HEK293 (cell line): ENCODE measurements around the gene TSPAN10.
A peak's percentile ranks its signal among the peaks of the same experiment; 100 is the strongest.

ENCODE experiments used
- GLIS1 ChIP-seq: fragments of 450-650 bp; formaldehyde crosslinking; IDR thresholded peaks from 2 replicates; pipeline ENCODE4 v1.5.1; 2016; ENCODE audit warnings: missing biosample characterization, missing genetic modification characterization
- KLF17 ChIP-seq: fragments of 450-650 bp; formaldehyde crosslinking; IDR thresholded peaks from 2 replicates; pipeline ENCODE4 v1.5.1; 2016; ENCODE audit warnings: missing biosample characterization, missing genetic modification characterization
- KLF7 ChIP-seq: fragments of 450-650 bp; formaldehyde crosslinking; IDR thresholded peaks from 2 replicates; pipeline ENCODE4 v1.5.1; 2016; ENCODE audit warnings: missing biosample characterization, missing genetic modification characterization, borderline replicate concordance
- KLF9 ChIP-seq: fragments of 450-650 bp; formaldehyde crosslinking; IDR thresholded peaks from 2 replicates; pipeline ENCODE4 v1.5.1; 2016; ENCODE audit warnings: missing biosample characterization, missing genetic modification characterization, low read depth
- PATZ1 ChIP-seq: fragments of 450-650 bp; formaldehyde crosslinking; IDR thresholded peaks from 2 replicates; pipeline ENCODE4 v1.5.1; 2016; ENCODE audit warnings: missing biosample characterization, missing genetic modification characterization
- PRDM1 ChIP-seq: fragments of 450-650 bp; formaldehyde crosslinking; IDR thresholded peaks from 2 replicates; pipeline ENCODE4; 2016; ENCODE audit warnings: missing biosample characterization, missing genetic modification characterization
- REST ChIP-seq: fragments of 450-650 bp; formaldehyde crosslinking; IDR thresholded peaks from 2 replicates; pipeline ENCODE4 v1.5.1; 2016; ENCODE audit warnings: missing biosample characterization, missing genetic modification characterization
- SP3 ChIP-seq: fragments of 450-650 bp; formaldehyde crosslinking; IDR thresholded peaks from 2 replicates; pipeline ENCODE4 v1.5.1; 2016; ENCODE audit warnings: missing biosample characterization, missing genetic modification characterization
- ZBTB26 ChIP-seq: fragments of 450-650 bp; formaldehyde crosslinking; optimal IDR thresholded peaks from 2 replicates; pipeline ENCODE3; 2016; ENCODE audit warnings: missing biosample characterization, mild to moderate bottlenecking, missing genetic modification characterization
- ZNF138 ChIP-seq: fragments of 450-650 bp; formaldehyde crosslinking; IDR thresholded peaks from 2 replicates; pipeline ENCODE4 v1.5.1; 2016; ENCODE audit warnings: missing biosample characterization, missing genetic modification characterization, borderline replicate concordance
- ZNF148 ChIP-seq: fragments of 450-650 bp; formaldehyde crosslinking; IDR thresholded peaks from 2 replicates; pipeline ENCODE4 v1.5.0; 2017; ENCODE audit warnings: missing biosample characterization, missing genetic modification characterization, borderline replicate concordance
- ZNF24 ChIP-seq: fragments of 450-650 bp; formaldehyde crosslinking; IDR thresholded peaks from 2 replicates; pipeline ENCODE4 v1.5.1; 2016; ENCODE audit warnings: missing biosample characterization, missing genetic modification characterization
- ZNF324 ChIP-seq: fragments of 450-650 bp; formaldehyde crosslinking; IDR thresholded peaks from 2 replicates; pipeline ENCODE4 v1.5.1; 2016; ENCODE audit warnings: missing biosample characterization, missing genetic modification characterization
- ZNF391 ChIP-seq: fragments of 450-650 bp; formaldehyde crosslinking; IDR thresholded peaks from 2 replicates; pipeline ENCODE4 v1.5.1; 2016; ENCODE audit warnings: low read depth, missing biosample characterization, missing genetic modification characterization, borderline replicate concordance
- ZNF398 ChIP-seq: fragments of 450-650 bp; formaldehyde crosslinking; IDR thresholded peaks from 2 replicates; pipeline ENCODE4 v1.5.1; 2017; ENCODE audit warnings: missing biosample characterization, missing genetic modification characterization
- ZNF423 ChIP-seq: fragments of 450-650 bp; formaldehyde crosslinking; IDR thresholded peaks from 2 replicates; pipeline ENCODE4 v1.5.1; 2016; ENCODE audit warnings: missing biosample characterization, missing genetic modification characterization
- ZNF561 ChIP-seq: fragments of 450-650 bp; IDR thresholded peaks from 2 replicates; pipeline ENCODE4 v1.5.1; 2018; ENCODE audit warnings: missing biosample characterization, missing genetic modification characterization, borderline replicate concordance
- ZNF580 ChIP-seq: fragments of 450-650 bp; formaldehyde crosslinking; IDR thresholded peaks from 2 replicates; pipeline ENCODE4 v1.5.1; 2016; ENCODE audit warnings: missing biosample characterization, missing genetic modification characterization
- ZNF596 ChIP-seq: fragments of 450-650 bp; IDR thresholded peaks from 2 replicates; pipeline ENCODE4 v1.5.0; 2018; ENCODE audit warnings: missing biosample characterization, mild to moderate bottlenecking, missing genetic modification characterization, moderate library complexity
- ZNF623 ChIP-seq: fragments of 450-650 bp; formaldehyde crosslinking; IDR thresholded peaks from 2 replicates; pipeline ENCODE4 v1.5.1; 2016; ENCODE audit warnings: missing biosample characterization, missing genetic modification characterization
- ZNF692 ChIP-seq: fragments of 450-650 bp; formaldehyde crosslinking; IDR thresholded peaks from 2 replicates; pipeline ENCODE4 v1.5.1; 2016; ENCODE audit warnings: missing biosample characterization, missing genetic modification characterization
- ZNF76 ChIP-seq: fragments of 450-650 bp; formaldehyde crosslinking; IDR thresholded peaks from 2 replicates; pipeline ENCODE4; 2016; ENCODE audit warnings: low read depth, missing biosample characterization, missing genetic modification characterization, borderline replicate concordance

The TSPAN10 gene

GRCh38 chr17:81636505-81637288 lies at the start of gene TSPAN10, which contains the start of gene NPLOC4 (continued):
- TF ChIP-seq PATZ1 (tag by site-specific recombination), result peak; percentile 59
- no peak for TF ChIP-seq ZNF623 (tag by site-specific recombination)
- TF ChIP-seq ZNF561, result peak; percentile 77; the same call in 1 of the 2 replicates
- no peak for TF ChIP-seq ZNF423 (tag by site-specific recombination)
- no peak for TF ChIP-seq ZNF138
- peak; percentile 56 for TF ChIP-seq ZBTB26
- TF ChIP-seq KLF17 (tag by site-specific recombination), result peak; percentile 80
- TF ChIP-seq PRDM1 (tag by site-specific recombination), result peak; percentile 91
- TF ChIP-seq ZNF324 (tag by site-specific recombination), result no peak
- TF ChIP-seq ZNF580 (tag by site-specific recombination), result no peak
- peak; percentile 22; the same call in 1 of the 2 replicates for TF ChIP-seq ZNF391
- no peak for TF ChIP-seq ZNF24 (tag by site-specific recombination)
- TF ChIP-seq SP3, result peak; percentile 69
- no peak for TF ChIP-seq ZNF148 (tag by site-specific recombination)
- peak; percentile 51; the same call in 1 of the 2 replicates for TF ChIP-seq ZNF596
- no peak for TF ChIP-seq REST (tag by site-specific recombination)
- TF ChIP-seq ZNF76 (tag by site-specific recombination), result peak; percentile 66; the same call in 1 of the 2 replicates
- TF ChIP-seq ZNF692 (tag by site-specific recombination), result 0 out of 2 replicates have a peak, but pooled peaks have one; percentile 34
- TF ChIP-seq GLIS1 (tag by site-specific recombination), result peak; percentile 38; the same call in 1 of the 2 replicates
- no peak for TF ChIP-seq ZNF398 (tag by site-specific recombination)
- no peak for TF ChIP-seq KLF7 (tag by site-specific recombination)
- peak; percentile 58; the same call in 1 of the 2 replicates for TF ChIP-seq KLF9 (tag by site-specific recombination)
